SK-N-MC (cell line): Measurements from ENCODE around the gene RECQL5.

Experiments
- EZH2 ChIP-seq: fragments of 200-600 bp; sonication (generic); IDR thresholded peaks from one replicate; pipeline ENCODE4 v1.6.1; 2017; ENCODE audit warnings: antibody characterized with exemption
- FOXP2 ChIP-seq: optimal IDR thresholded peaks from 2 replicates; pipeline ENCODE3; 2011; ENCODE audit warnings: mild to moderate bottlenecking, moderate library complexity; ENCODE audit not compliant: insufficient read depth; ENCODE audit errors: extremely low read length, control extremely low read depth
- POLR2AphosphoS5 ChIP-seq: IDR thresholded peaks from 2 replicates; pipeline ENCODE4 v1.6.1; 2012; ENCODE audit warnings: mild to moderate bottlenecking, low read depth, low read length, borderline replicate concordance

DNA sequence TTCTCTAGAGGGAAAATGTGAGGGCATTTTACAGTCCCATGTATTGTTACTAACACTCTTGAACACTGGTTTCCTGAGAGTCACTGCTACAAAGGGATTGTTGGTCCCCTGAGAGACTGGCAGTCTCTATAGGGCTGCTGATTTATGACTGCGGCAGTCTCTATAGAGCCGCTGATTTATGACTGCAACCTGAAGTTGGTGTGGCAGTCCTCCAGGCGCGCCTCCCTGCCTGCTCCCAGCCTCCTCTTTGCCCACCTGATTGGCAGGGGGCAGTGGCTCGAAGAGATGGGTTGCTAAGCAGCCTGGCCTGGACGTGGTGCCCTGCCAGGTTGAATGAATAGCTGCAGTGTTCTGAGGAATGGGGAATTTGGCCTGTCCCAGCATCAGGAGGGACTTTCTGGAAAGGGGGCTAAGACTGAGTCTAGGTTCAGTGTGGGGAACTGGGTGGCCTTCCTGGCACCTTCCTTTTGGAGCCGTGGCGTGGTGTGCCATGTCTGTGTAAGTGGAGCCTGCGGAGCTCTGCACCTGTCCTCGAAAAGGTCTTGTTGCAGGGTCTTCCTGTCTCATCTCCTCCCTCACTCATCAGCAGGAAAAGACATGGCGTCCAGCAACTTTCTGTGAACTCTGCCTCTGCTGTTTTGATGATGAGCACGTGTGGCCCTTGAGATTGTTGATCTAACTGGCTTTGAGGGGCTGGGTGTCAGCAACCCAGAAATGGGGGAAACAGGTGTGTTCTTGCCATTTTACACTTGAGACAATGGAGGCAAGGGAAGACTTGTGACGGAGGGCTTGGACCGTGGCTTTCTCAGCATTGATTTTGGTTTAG lies 25.1 kb upstream of the RECQL5 start:
- TF ChIP-seq EZH2 (no peak), POLR2AphosphoS5 (no peak), FOXP2 (no peak)
